ENCODE results near the gene TNK2. TPM values are rescaled to one million over a fixed set of nuclear protein-coding genes. Genes with fewer than 3 reads are reported as not detected.

TNK2 gene
- 14.9 and 15.2 TPM in 2 replicates for total RNA-seq

DNA sequence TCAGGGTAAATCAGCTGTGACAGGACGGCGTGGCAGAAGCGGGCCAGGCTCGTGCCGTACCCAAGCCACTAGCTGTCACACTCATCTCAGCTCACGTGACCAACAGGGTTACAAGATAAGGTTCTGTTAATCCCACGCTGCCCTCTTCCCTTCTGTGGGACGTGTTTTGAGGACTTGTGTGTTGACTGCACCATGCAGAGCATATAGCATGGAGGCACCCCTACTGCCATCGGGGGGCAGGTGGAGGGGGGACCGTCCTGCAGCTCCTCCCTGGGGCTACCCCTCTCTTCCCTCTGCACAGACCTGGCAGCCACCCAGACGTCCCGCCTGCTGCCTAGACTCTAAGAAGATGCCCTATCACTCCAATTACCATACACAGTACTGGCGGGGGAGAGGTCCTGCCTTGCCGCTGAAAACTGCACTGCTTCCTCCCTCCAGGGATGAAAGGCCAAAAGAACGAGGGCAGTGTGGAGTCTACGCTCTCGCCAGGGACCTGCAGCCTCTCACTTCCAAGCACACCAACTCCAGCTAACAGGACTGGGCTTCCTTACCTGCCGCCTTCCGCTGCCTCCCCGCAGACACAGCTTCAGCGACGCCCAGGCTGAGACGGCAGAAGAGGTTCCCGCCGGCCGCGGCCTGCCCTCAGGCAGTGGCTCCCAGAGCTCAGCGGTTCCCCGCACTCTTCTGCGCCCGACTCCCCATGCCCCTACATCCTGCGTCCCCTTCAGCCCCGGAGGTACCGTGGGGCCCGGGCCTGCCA, at the start of gene TNK2:
TNK2 (minus strand) TSS at position 618 of the 760 bp plus-strand sequence. CDS start 19,963 bp downstream, outside the sequence.

Small RNA genes lying within 50 kb of the gene (small RNA-seq; reads per million reads assigned to genes)
- gene MIR6829 (not detected), gene RNU2-11P (not detected)

Other genes with a start within 250 kb of the TNK2 start
- not detected in 2 replicates for gene MUC20, start 187.6 kb downstream of the TNK2 start, total RNA-seq
- not detected in 2 replicates for gene MUC4, start 96.6 kb downstream of the TNK2 start, total RNA-seq
- 288 and 332 TPM in 2 replicates for gene TFRC, start 173.5 kb upstream of the TNK2 start, total RNA-seq

Measured in thoracic aorta endothelial cell (primary cell).